Stimulated activated CD4-positive, alpha-beta T cell treated with anti-CD3 and anti-CD28 coated beads, Interleukin-12 subunit alpha, Interleukin-12 subunit beta, amount 100 ng/mL, for 48 hours (primary cell): ENCODE results near the gene GPHB5.
"Not testable (repeated sequence)": the region's sequence is repeated elsewhere in the genome, so short reads cannot be mapped to it uniquely, and the experiment has no call there.

Experiments used
- DNase-seq, 3 donors: peaks; one replicate each; pipeline ENCODE4 v3.0.0-alpha.2; 2020; ENCODE audit warnings: low read depth in 2 of 3, low spot score in 1 of 3

Gene GPHB5, protein sequence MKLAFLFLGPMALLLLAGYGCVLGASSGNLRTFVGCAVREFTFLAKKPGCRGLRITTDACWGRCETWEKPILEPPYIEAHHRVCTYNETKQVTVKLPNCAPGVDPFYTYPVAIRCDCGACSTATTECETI

DNA sequence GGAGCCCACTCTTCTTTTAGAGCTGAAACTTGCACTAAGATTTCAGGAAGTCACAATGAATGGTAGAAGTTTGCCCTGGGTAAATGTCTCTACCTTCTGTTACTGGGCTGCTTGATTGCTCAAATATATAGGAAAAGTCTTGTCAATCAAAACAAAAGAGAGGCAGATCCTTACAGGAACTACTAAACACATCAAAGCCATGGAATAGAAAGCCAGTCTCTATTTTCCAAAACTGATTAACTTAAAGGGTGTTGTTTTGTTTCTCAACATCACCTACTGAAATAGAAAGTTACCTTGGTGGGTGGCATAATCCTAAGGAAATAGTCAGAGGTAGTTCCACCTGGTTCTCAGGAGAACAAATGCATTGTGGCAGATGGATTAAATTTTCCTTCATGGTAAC lies at the start of gene GPHB5:
Gene GPHB5, minus strand, starts transcription at position 101 of the 400 bp plus-strand sequence. CDS start 1,086 bp downstream, outside the sequence.
- DNase-seq: no peak

DNA sequence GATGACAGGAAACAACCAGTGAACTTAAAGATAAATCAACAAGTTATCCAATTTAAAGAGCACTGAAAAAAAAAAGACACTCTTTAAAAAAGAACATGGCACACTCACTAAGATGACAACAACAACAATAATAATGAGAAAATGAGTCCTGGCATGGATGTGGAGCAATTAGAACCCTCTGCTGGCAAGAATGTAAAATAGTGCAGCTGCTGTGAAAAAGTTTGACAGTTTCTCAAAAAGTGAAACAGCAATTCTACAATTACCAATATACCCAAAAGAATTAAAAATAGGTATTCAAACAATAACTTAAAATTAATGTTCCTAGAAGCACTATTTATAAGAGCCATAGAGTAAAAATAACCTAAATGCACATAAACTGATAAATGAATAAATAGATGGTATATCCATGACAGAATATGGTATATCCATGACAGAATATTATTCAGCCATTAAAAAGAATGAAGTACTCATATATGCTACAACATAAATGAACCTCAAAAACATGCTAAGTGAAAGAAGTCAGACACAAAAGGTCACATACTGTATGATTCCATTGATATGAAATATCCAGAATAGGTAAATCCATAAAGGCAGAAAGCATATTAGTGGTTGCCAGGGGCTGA lies 49.1 kb upstream of the GPHB5 start:
- DNase-seq: no peak

GRCh38 chr14:63362389-63362819 lies 43.7 kb upstream of the GPHB5 start:
- DNase-seq: no peak

GRCh38 chr14:63361790-63362189 lies 43.1 kb upstream of the GPHB5 start:
- DNase-seq: no peak

DNA sequence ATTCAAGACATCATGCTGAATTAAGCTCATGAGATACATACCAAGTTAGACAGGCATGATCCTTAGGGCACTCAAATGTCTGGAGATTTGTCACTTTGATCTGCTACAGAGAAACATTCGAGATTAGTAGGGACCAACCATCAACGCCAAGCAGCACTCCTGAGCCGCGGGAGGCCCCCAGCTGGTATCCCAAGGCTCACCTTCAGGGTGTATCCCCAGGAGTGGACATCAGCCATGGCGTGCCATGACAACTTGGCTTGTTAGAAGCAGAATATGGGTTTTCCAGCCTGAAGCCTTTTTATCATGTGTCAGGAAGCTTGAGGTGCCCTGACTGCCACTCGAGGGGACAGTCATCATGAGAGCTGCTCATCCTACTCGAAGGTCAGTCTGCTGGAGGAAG lies 39.1 kb upstream of the GPHB5 start:
- no peak for DNase-seq

GRCh38 chr14:63345826-63346225 lies 27.1 kb upstream of the GPHB5 start:
- DNase-seq: no peak

DNA sequence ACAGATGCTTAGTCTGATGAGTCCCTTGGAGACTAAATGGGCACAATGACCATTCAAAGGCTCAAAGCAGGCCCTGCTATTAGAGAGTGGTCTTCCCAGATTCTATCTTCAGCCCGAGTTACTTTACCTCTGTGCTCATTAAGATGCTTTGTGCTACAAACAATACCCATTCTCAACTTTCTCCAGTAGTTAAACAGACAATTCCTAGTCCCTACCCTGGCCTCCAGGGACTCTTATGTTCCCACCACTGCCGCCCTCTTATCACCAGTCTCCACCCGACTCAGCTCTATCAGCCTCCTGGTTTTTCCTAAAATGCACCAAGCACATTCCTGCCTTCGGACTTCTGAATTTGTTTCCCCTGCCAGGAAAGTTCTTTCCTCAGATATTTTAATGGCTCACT lies 25.6 kb upstream of the GPHB5 start:
- no peak for DNase-seq

- DNase-seq: no peak
Measured at GRCh38 chr14:63343878-63344277, 25.1 kb upstream of the GPHB5 start.

DNA sequence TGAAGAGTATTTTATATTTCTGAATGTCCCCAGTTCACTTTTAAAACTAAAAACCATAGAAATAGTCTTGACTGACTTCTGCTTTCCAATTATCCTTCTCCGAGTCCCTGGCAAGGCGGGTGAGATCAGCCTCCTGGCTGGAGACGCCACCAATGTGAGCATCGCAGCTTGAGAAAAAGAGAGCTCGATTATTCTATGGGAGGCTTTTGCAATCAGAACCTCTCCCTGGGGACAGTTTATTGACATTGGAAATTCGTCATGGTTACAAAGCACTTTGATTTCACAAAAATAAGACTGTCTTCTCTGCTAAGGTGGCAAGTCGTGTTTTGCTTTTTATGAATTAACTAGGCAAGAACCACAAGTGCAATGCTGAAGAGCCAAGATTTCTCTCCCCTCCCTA lies 23.6 kb upstream of the GPHB5 start:
- no peak for DNase-seq

DNA sequence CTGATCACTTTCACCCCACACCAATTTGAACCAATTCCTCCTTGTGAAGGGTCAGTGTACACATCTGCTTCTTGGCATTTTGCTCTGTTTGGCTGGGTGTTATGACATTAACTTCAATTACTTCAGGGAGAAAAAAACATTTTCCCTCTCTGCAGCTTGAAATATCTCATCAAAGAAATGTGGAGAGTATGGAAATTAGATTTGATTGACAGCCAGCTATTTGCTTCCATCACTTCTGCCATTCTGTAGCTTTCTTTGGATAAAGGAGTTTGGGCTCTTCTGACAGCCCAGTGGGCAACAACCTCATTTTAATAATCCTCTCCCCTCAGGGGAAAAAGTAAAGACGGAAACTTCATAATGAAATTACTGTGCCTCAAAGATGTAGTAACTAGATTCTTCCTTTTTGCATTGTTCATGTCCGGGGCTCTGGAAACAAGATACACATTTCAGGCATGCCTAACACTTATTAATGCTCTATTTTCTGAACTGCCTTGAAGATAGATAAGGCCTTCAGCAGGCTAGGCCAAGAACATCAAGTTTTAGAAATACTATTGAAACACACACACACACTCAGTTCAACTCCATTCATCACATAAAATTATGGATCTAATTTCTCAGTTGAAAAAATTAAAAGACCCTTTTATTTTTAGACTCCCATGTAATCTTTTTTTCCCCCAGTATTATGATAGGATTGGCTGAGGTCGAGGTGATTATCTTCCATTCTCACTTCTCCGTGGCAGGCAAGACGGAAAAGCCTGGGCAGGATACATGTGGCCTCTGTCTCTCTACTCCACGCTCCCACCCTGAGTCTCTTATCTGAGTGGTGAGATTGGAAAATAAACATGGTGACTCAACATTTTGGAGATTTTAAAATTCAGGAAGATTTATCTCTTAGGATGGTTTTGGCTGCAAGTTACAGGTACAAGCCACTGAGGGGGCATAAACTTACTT lies 10.3 kb upstream of the GPHB5 start:
- no peak for DNase-seq

DNA sequence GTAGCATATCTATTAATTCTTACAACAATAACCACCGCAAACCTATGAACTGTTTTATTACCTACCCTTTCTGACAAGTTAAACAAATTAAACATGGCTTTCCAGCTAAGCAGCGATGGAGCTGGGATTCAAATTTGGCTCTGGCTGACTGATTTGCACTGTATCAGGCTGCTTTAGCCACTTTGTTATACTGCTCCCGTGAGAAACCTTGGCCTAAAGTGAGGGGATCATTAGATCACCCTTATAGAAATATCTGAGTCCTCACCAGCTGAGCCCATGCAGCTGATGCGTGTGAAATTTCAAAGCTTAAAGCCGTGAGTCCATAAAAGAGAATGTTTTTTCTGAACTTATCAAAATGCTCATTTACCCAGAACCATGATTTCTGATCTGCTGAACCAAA lies 8.1 kb upstream of the GPHB5 start:
- no peak for DNase-seq

GRCh38 chr14:63322897-63323573 lies 4.3 kb upstream of the GPHB5 start:
- no peak for DNase-seq

GRCh38 chr14:63322472-63322871 lies 3.7 kb upstream of the GPHB5 start:
- no peak for DNase-seq

DNA sequence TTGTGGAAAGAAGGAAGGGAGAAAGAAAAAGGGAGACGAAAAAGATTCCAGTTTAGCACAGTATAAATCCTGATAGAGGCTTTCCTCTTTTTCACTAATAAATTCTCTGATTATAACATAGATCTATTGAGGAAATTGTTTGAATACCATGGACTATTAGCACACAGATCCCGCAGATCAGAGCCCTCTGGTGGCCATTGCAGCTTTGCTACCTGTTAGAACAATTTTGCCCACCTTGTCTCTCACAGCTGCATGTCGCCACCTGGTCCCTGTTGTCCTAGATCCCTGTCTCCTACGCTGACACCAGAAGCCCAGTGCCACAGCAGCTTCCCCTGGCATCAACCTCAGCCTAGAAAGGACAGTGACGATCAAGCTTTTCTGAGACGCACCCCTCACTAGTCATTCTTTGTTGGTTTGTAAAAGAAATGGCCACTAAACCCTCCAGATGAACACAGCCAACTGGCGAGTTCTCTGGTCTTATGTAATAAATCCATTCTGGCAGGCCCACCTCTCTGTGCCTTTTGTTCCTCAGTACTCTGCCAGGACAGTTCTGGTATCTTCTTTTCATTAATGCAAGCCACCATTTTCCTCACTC lies 9.9 kb downstream of the GPHB5 start:
- DNase-seq: no peak

DNA sequence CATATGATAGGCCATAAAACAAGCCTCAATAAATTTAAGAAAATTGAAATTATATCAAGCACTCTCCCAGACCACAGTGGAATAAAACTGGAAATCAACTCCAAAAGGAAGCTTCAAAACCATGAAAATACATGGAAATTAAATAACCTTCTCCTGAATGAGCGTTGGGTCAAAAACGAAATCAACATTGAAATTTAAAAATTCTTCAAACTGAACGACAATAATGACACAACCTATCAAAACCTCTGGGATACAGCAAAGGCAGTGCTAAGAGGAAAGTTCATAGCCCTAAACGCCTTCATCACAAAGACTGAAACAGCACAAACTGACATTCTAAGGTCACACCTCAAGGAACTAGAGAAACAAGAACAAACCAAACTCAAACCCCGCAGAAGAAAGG lies 14.3 kb downstream of the GPHB5 start:
- DNase-seq: not testable (repeated sequence)

- DNase-seq: no peak
Measured at GRCh38 chr14:63301891-63302534, 16.7 kb downstream of the GPHB5 start.

- DNase-seq: no peak
Measured at GRCh38 chr14:63300854-63301253, 17.9 kb downstream of the GPHB5 start.

DNA sequence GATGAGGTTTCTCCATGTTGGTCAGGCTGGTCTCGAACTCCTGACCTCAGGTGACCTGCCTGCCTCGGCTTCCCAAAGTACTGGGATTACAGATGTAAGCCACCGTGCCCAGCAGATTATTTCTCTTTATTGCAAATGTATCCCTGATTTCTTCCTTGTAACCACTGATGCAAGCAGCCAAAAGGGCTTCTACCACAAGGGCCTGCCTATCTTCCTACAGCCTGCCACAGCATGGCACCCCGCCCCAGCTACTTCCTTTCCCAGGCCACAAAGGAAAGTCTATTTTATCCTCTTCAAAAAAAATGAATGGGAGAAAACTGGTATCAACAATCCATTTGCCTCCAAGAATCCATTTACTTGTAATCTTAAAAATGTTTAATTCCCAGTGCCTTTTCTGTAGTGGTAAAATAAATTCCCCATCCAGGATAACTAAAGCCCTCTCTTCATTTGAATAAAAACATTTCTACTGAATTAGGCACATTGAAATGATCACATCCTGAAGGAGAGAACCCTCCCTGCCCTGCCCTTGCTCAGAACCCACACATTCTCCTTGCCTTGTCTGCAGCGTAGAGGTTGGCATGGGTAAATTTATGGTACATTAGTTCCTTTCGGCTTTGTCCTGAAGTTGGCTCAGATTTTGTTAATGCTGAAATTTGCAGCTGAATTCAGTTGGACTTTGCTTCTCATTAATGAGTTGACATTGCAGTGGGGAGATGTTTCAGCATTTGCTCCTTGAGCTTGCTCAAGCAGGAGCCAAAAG lies 19.2 kb downstream of the GPHB5 start:
- DNase-seq: no peak

- no peak for DNase-seq
Measured at GRCh38 chr14:63297372-63298063, 21.2 kb downstream of the GPHB5 start.
